ENCODE results near the gene SLC26A8.

- no peak for TF ChIP-seq CTCF (IDR thresholded peaks at IDR 0.05)
- TF ChIP-seq EP300 (IDR thresholded peaks at IDR 0.05): no peak
- no peak for TF ChIP-seq POLR2A (IDR thresholded peaks at IDR 0.05)
These were observed 129.7 kb downstream of the SLC26A8 start for GRCh38 chr6:35894776-35895175.
